HepG2 (cell line): ENCODE data around the gene VPS52. TPM values are rescaled to one million over a fixed set of nuclear protein-coding genes. Genes with fewer than 3 reads are reported as not detected.

Experiments
- BCL6 ChIP-seq: IDR thresholded peaks from 2 replicates; pipeline ENCODE4 v1.6.1; 2016; ENCODE audit warnings: missing genetic modification reagents, missing compliant biosample characterization
- BRD4 ChIP-seq: sonication (generic); formaldehyde crosslinking; IDR thresholded peaks from 2 replicates; pipeline ENCODE4 v1.4.0; 2020; ENCODE audit warnings: missing genetic modification reagents
- FOXM1 ChIP-seq: sonication (generic); formaldehyde crosslinking; IDR thresholded peaks from 2 replicates; pipeline ENCODE4 v1.5.0; 2020; ENCODE audit warnings: missing genetic modification reagents
- FOXO1 ChIP-seq: sonication (generic); formaldehyde crosslinking; IDR thresholded peaks from 2 replicates; pipeline ENCODE4 v1.4.0; 2020; ENCODE audit warnings: missing genetic modification reagents
- IRF2 ChIP-seq: IDR thresholded peaks from 2 replicates; pipeline ENCODE4 v1.6.1; 2018; ENCODE audit warnings: missing genetic modification reagents, missing compliant biosample characterization
- KLF15 ChIP-seq: sonication (generic); formaldehyde crosslinking; IDR thresholded peaks from 2 replicates; pipeline ENCODE4 v1.8.1; 2023; ENCODE audit warnings: borderline replicate concordance, mild to moderate bottlenecking, inconsistent platforms, missing genetic modification reagents, mixed read lengths
- MXI1 ChIP-seq: IDR thresholded peaks from 3 replicates; pipeline ENCODE4 v1.6.1; 2012; ENCODE audit warnings: low read depth, low read length, inconsistent platforms, borderline replicate concordance
- WIZ ChIP-seq: sonication (generic); formaldehyde crosslinking; IDR thresholded peaks from 2 replicates; pipeline ENCODE4 v1.5.1; 2020; ENCODE audit warnings: mild to moderate bottlenecking, missing genetic modification reagents
- ZC3H13 ChIP-seq: sonication (generic); formaldehyde crosslinking; IDR thresholded peaks from 2 replicates; pipeline ENCODE4 v1.8.1; 2023; ENCODE audit warnings: mild to moderate bottlenecking, missing genetic modification reagents, moderate library complexity
- ZNF572 ChIP-seq: sonication (generic); formaldehyde crosslinking; IDR thresholded peaks from 2 replicates; pipeline ENCODE4 v1.5.1; 2020; ENCODE audit warnings: mild to moderate bottlenecking, missing genetic modification reagents
- ZNF607 ChIP-seq: sonication (generic); formaldehyde crosslinking; IDR thresholded peaks from 2 replicates; pipeline ENCODE4 v1.5.1; 2020; ENCODE audit warnings: missing genetic modification reagents, mild to moderate bottlenecking, borderline replicate concordance
- polyA plus RNA-seq, 8 experiments: library from polyadenylated mRNA; depleted of rRNA in 3 of 8; stranded (reverse) in 7 of 8; unstranded in 1 of 8; fragments of >200 nt; fragmentation: Illumina TruSeq in 4 of 8; extraction: Trizol in 4 of 8; gene quantifications; 2 replicates each; pipeline versions ENCODE4 v1.2.1 to v1.2.3, GENCODE V29; 2011 to 2016; ENCODE audit warnings: low read depth in 4 of 8, missing spikeins in 1 of 8, mixed read lengths in 1 of 8; ENCODE audit not compliant: insufficient read depth in 1 of 8
- total RNA-seq, 5 experiments: library from RNA; depleted of rRNA; stranded (reverse); fragments of >200 nt; fragmentation: Illumina TruSeq; extraction: Trizol; gene quantifications; 2 replicates each; pipeline ENCODE4 v1.2.3, GENCODE V29; 2016; ENCODE audit warnings: low read depth in 1 of 5
- TF ChIP-seq, protein P1 (sequence below): sonication (generic); formaldehyde crosslinking; IDR thresholded peaks from 2 replicates; pipeline ENCODE4 v1.4.0; 2020; ENCODE audit warnings: mild to moderate bottlenecking, missing genetic modification reagents
- TF ChIP-seq, protein P2 (sequence below): sonication (generic); formaldehyde crosslinking; IDR thresholded peaks from 2 replicates; pipeline ENCODE4 v1.4.0; 2020; ENCODE audit warnings: missing genetic modification reagents
- TF ChIP-seq, protein P3 (sequence below): sonication (generic); formaldehyde crosslinking; IDR thresholded peaks from 2 replicates; pipeline ENCODE4 v1.5.1; 2020; ENCODE audit warnings: mild to moderate bottlenecking, missing genetic modification reagents, borderline replicate concordance

VPS52 gene
- total and polyA plus RNA-seq, 2 of the 13 experiments (the other 11 are each of a cell fraction or from before 2014, with no cell fraction given), result 48.9 to 85.5 TPM

DNA sequence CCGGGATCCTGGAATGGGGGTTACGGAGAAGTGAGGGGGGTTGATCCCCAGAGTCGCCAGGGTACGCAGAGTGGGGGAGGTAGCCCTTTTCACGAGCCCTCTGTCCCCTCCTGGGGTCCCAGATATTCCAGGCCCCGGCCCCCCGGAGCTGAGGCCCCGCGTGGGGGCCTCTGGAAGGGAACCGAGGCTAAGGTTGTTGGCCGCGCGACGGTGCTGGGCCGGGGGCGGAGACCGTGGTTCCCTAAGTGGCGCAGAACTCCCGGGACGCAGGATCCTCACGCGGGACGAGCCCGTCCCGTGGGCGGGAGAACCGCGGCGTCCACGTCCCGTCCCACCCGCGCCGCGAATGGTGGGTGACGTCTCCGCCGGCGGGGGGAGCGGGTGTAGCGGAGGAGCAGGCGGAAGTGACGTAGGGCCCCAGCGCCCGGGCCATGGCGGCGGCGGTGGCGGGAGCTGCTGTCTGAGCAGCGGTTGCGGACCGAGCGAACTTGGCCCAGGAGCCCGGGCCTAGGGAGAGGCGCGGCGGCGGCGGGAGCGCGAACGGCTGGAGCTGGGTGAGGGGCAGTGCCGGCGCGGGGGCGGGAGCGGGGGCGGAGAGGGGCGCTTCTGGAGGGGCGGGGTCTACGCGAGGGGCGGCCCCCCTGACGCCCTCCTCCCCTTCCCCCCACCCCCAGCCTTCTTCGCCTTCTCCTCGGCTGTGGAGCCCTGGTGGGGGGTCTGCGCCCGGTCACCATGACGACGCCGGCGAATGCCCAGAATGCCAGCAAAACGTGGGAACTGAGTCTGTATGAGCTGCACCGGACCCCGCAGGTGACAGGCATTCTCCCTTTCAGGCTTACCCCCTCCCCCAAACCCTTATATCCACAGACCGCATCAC, 63.3 kb downstream of the VPS52 start, which contains the start of gene RING1 (continued):
- TF ChIP-seq, protein P1, sequence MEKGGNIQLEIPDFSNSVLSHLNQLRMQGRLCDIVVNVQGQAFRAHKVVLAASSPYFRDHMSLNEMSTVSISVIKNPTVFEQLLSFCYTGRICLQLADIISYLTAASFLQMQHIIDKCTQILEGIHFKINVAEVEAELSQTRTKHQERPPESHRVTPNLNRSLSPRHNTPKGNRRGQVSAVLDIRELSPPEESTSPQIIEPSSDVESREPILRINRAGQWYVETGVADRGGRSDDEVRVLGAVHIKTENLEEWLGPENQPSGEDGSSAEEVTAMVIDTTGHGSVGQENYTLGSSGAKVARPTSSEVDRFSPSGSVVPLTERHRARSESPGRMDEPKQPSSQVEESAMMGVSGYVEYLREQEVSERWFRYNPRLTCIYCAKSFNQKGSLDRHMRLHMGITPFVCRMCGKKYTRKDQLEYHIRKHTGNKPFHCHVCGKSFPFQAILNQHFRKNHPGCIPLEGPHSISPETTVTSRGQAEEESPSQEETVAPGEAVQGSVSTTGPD (CRISPR knock-in tag), result 0 out of 2 replicates have a peak, but pooled peaks have one; percentile 57
- TF ChIP-seq ZNF572 (CRISPR knock-in tag) (no peak), FOXM1 (CRISPR knock-in tag) (peak; percentile 11), KLF15 (peak; percentile 54; the same call in 1 of the 2 replicates), ZC3H13 (CRISPR knock-in tag) (peak; percentile 62; the same call in 1 of the 2 replicates), BRD4 (CRISPR knock-in tag) (peak; percentile 69), ZNF607 (CRISPR knock-in tag) (peak; percentile 91; the same call in 1 of the 2 replicates), IRF2 (CRISPR knock-in tag) (peak; percentile 81; the same call in 1 of the 2 replicates), FOXO1 (CRISPR knock-in tag) (peak; percentile 84), MXI1 (peak; percentile 69; the same call in 1 of the 3 replicates), WIZ (peak; percentile 75; the same call in 1 of the 2 replicates), BCL6 (CRISPR knock-in tag) (peak; percentile 65)
- TF ChIP-seq, protein P2, sequence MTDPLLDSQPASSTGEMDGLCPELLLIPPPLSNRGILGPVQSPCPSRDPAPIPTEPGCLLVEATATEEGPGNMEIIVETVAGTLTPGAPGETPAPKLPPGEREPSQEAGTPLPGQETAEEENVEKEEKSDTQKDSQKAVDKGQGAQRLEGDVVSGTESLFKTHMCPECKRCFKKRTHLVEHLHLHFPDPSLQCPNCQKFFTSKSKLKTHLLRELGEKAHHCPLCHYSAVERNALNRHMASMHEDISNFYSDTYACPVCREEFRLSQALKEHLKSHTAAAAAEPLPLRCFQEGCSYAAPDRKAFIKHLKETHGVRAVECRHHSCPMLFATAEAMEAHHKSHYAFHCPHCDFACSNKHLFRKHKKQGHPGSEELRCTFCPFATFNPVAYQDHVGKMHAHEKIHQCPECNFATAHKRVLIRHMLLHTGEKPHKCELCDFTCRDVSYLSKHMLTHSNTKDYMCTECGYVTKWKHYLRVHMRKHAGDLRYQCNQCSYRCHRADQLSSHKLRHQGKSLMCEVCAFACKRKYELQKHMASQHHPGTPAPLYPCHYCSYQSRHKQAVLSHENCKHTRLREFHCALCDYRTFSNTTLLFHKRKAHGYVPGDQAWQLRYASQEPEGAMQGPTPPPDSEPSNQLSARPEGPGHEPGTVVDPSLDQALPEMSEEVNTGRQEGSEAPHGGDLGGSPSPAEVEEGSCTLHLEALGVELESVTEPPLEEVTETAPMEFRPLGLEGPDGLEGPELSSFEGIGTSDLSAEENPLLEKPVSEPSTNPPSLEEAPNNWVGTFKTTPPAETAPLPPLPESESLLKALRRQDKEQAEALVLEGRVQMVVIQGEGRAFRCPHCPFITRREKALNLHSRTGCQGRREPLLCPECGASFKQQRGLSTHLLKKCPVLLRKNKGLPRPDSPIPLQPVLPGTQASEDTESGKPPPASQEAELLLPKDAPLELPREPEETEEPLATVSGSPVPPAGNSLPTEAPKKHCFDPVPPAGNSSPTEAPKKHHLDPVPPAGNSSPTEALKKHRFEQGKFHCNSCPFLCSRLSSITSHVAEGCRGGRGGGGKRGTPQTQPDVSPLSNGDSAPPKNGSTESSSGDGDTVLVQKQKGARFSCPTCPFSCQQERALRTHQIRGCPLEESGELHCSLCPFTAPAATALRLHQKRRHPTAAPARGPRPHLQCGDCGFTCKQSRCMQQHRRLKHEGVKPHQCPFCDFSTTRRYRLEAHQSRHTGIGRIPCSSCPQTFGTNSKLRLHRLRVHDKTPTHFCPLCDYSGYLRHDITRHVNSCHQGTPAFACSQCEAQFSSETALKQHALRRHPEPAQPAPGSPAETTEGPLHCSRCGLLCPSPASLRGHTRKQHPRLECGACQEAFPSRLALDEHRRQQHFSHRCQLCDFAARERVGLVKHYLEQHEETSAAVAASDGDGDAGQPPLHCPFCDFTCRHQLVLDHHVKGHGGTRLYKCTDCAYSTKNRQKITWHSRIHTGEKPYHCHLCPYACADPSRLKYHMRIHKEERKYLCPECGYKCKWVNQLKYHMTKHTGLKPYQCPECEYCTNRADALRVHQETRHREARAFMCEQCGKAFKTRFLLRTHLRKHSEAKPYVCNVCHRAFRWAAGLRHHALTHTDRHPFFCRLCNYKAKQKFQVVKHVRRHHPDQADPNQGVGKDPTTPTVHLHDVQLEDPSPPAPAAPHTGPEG (CRISPR knock-in tag), result no peak
- TF ChIP-seq, protein P3, sequence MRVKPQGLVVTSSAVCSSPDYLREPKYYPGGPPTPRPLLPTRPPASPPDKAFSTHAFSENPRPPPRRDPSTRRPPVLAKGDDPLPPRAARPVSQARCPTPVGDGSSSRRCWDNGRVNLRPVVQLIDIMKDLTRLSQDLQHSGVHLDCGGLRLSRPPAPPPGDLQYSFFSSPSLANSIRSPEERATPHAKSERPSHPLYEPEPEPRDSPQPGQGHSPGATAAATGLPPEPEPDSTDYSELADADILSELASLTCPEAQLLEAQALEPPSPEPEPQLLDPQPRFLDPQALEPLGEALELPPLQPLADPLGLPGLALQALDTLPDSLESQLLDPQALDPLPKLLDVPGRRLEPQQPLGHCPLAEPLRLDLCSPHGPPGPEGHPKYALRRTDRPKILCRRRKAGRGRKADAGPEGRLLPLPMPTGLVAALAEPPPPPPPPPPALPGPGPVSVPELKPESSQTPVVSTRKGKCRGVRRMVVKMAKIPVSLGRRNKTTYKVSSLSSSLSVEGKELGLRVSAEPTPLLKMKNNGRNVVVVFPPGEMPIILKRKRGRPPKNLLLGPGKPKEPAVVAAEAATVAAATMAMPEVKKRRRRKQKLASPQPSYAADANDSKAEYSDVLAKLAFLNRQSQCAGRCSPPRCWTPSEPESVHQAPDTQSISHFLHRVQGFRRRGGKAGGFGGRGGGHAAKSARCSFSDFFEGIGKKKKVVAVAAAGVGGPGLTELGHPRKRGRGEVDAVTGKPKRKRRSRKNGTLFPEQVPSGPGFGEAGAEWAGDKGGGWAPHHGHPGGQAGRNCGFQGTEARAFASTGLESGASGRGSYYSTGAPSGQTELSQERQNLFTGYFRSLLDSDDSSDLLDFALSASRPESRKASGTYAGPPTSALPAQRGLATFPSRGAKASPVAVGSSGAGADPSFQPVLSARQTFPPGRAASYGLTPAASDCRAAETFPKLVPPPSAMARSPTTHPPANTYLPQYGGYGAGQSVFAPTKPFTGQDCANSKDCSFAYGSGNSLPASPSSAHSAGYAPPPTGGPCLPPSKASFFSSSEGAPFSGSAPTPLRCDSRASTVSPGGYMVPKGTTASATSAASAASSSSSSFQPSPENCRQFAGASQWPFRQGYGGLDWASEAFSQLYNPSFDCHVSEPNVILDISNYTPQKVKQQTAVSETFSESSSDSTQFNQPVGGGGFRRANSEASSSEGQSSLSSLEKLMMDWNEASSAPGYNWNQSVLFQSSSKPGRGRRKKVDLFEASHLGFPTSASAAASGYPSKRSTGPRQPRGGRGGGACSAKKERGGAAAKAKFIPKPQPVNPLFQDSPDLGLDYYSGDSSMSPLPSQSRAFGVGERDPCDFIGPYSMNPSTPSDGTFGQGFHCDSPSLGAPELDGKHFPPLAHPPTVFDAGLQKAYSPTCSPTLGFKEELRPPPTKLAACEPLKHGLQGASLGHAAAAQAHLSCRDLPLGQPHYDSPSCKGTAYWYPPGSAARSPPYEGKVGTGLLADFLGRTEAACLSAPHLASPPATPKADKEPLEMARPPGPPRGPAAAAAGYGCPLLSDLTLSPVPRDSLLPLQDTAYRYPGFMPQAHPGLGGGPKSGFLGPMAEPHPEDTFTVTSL (CRISPR knock-in tag), result no peak
